Central memory CD4-positive, alpha-beta T cell (primary cell): Measurements from ENCODE around the gene ACTL7B.
"Not testable (repeated sequence)": the region's sequence is repeated elsewhere in the genome, so short reads cannot be mapped to it uniquely, and the experiment has no call there.

Source experiments
- DNase-seq: peaks from one replicate; pipeline ENCODE4 v3.0.0; 2022

ACTL7B gene

GRCh38 chr9:108844391-108844790, 11.4 kb downstream of the ACTL7B start:
- no peak for DNase-seq

- DNase-seq, result no peak
Measured at GRCh38 chr9:108842610-108843295, 13.0 kb downstream of the ACTL7B start.

- DNase-seq, result not testable (repeated sequence)
Measured at GRCh38 chr9:108839561-108839960, 16.2 kb downstream of the ACTL7B start.

GRCh38 chr9:108838017-108838416, 17.8 kb downstream of the ACTL7B start:
- DNase-seq, result no peak

GRCh38 chr9:108837530-108837929, 18.3 kb downstream of the ACTL7B start:
- DNase-seq, result no peak

- DNase-seq, result no peak
Measured at GRCh38 chr9:108836781-108837180, 19.0 kb downstream of the ACTL7B start.

GRCh38 chr9:108836319-108836718, 19.5 kb downstream of the ACTL7B start:
- no peak for DNase-seq

- DNase-seq, result no peak
Measured at GRCh38 chr9:108835831-108836230, 20.0 kb downstream of the ACTL7B start.

GRCh38 chr9:108834959-108835665, 20.7 kb downstream of the ACTL7B start:
- no peak for DNase-seq

GRCh38 chr9:108832179-108832500, 23.6 kb downstream of the ACTL7B start:
- DNase-seq, result no peak

GRCh38 chr9:108831496-108832178, 24.1 kb downstream of the ACTL7B start:
- DNase-seq, result no peak

- no peak for DNase-seq
Measured at GRCh38 chr9:108830272-108830671, 25.5 kb downstream of the ACTL7B start.

GRCh38 chr9:108823829-108824228, 32.0 kb downstream of the ACTL7B start:
- no peak for DNase-seq

GRCh38 chr9:108816037-108816436, 39.7 kb downstream of the ACTL7B start:
- DNase-seq, result no peak

- no peak for DNase-seq
Measured at GRCh38 chr9:108815156-108815555, 40.6 kb downstream of the ACTL7B start.

- DNase-seq, result no peak
Measured at GRCh38 chr9:108813951-108814601, 41.7 kb downstream of the ACTL7B start.

GRCh38 chr9:108812396-108813025, 43.3 kb downstream of the ACTL7B start:
- no peak for DNase-seq

- DNase-seq, result no peak
Measured at GRCh38 chr9:108811944-108812343, 43.8 kb downstream of the ACTL7B start.

- no peak for DNase-seq
Measured at GRCh38 chr9:108809269-108809668, 46.5 kb downstream of the ACTL7B start.
